Nucleus accumbens (tissue), 56 donors: Measurements from ENCODE around the gene CERS6.
"Not testable (repeated sequence)": the region's sequence is repeated elsewhere in the genome, so short reads cannot be mapped to it uniquely, and the experiment has no call there.

ENCODE experiments used
- DNase-seq, 56 donors: peaks; one replicate each; lab custom pipeline; 2025; lab: John Stamatoyannopoulos, UW

Gene CERS6

GRCh38 chr2:168466190-168466737, 10.2 kb downstream of the CERS6 start:
- DNase-seq = no peak

- DNase-seq = no peak
These were observed 10.9 kb downstream of the CERS6 start for GRCh38 chr2:168466834-168467565.

- no peak for DNase-seq
These were observed 11.7 kb downstream of the CERS6 start for GRCh38 chr2:168467729-168468128.

DNA sequence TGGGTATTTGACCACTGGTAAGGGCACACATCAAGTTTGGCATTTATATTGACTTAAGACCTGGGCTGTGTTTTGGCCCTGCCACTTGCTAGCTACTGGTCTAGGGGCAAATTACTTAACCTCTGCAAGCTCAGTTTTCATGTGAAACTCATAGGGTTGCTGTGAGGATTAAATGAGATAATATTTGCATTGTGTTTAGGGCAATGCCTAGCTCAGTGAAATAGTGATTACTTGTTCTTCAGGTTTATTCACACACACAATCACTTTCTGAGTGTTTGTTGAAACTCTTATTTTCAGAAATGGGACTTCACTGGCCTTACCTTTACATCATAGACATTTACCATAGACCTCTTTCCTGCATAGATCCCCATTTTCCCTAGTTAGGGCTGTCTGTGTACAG, 12.3 kb downstream of the CERS6 start:
- no peak for DNase-seq

DNA sequence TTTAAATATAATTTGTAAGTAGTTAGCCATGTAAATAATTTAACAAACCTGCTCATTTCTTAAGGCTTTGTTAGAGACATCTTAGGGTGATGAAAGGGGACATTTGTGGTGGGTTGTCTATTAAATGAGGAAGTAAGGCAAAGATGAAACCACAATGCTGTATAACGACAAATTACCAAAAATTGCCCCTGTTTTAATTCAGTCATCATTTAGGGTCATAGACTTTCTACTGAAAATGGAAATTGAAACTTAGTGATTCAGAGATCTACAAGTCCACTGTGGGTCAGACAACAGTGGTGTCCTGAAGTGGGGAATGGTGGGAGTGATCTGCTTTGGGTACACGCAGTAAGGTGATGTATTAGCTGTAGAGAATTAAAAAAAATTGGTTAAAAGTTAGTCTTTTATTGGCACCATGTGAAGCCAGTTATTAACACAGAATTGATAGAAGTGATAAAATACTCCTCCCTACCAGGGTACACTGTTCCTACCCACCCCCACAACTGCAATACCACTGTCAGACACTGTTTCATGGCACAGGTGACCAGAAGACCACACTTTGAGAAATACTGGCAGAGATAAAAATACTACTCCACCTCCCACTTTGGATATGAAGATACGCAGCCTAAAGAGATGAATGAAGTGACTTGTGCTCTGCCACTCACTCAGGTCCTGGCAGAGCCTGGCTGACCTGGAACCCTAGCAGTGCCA, 13.4 kb downstream of the CERS6 start:
- no peak for DNase-seq

DNA sequence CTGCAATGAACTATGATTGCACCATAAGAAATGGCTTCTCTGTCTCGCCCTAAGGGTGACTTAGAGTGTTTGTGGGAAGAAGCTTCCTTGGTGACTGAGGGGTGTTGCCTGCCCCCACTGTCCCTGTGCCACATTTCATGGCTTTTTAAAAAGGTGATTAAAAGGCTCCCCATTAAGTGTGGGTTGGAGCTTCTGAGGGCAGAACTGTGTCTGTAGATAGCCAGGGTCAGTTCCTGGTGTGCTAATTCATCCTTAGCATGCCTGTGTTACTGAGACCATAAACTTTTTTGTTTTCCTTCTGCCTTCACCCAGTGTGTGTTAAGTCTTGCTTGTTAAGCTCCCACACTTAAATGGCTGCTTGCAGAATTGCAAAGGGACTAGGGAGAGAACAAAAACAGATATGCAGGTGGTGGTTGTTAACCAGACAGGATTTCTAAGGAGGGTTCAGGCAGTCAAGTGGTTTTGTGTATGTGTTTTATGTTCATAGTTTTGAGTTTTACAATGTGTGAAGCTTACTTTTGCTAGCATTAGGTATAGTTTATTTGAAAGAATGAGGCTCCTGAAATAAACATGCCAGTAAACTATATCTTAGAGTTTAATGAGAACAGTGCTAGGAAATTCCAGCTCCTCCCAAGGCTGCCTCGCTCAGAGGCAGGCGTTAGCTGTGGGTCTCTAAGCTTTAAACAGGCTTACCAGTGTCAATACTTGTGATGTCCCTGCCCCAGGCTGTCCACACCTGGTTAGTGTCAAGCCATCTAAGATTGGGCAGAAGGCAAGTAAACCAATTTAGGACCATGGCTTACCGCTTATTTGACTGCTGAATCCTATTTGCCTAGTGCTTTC, 14.5 kb downstream of the CERS6 start:
- DNase-seq = no peak

DNA sequence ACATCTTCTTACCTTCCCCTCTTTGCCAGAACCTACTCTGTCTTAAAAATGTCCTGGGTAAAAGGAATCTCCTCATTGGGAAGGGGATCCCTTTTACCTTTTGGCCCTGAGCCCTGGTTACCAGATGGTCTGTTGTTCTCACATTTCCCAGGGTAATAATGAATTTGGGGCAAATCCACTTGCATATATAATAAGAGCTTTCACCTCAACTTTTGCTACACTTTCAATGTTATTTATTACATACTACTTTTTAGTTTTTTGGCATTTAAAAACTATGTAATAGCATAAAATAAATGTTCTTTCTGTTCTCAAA, 15.0 kb downstream of the CERS6 start:
- no peak for DNase-seq

- DNase-seq = no peak
These were observed 19.6 kb downstream of the CERS6 start for GRCh38 chr2:168475636-168476035.

DNA sequence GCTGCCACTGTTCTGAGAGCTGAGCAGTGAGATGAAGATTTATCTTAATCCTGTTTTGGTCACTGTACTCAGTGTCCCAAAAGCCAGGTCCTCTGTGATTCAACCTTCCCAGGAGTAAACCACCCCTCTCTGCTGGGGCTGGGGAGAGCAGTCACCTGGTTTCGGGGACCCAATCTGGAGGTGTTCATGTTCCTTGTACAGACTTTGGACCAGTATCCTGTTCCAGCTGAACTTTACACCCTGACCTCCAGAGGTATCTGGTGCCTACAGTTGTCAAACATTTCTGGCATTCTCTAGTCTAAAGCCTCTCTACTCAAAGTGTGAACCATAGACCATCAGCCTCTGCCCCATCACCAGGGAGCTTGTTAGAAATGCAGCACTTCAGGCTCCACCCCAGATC, 22.1 kb downstream of the CERS6 start:
- DNase-seq = no peak

DNA sequence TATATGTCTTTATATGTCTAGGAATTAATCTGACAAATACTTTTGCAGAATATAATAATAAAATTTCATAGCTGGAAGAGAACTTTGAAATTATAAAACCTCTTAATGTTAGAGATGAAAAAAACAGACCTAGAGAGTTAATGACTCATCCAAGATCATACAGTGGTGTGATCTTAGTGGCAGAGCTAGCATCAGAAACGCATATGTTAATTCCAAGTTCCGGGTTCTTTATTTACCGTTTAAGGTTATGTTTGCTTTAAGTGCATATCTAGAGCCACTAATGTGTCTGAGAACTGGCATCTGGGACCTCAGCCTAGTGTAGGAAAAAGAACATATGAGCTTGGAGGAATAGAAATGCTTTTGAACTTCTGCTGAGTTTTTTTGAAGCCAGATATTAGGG, 24.3 kb downstream of the CERS6 start:
- no peak for DNase-seq

DNA sequence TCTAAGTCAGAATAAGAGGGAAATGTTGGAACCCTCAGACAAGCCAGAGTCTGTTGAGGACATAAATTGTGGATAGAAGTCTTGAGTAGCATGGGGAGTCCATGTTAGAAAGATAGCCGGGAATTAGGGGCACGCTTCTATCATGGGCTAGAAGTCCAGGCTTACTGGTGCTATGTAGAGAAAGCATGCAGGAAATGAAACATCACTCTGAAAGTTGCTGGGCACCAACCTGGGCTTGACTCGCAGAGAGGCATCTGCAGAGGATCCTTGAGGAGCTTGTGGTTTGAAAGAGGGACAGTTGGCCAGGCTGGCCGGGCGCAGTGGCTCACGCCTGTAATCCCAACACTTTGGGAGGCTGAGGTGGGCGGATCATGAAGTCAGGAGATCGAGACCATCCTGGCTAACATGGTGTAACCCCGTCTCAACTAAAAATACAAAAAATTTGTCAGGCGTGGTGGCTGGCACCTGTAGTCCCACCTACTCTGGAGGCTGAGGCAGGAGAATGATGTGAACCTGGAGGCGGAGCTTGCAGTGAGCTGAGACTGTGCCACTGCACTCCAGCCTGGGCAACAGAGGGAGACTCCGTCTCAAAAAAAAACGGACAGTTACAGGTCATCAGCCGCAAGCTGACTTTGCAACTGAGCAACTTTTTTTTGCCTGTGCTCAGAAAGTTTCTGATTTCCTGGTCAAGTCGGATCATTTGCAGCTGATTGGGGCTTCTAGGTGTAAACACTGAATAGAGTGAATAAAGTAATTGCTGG, 24.9 kb downstream of the CERS6 start:
- no peak for DNase-seq

GRCh38 chr2:168482269-168482668, 26.2 kb downstream of the CERS6 start:
- DNase-seq = no peak

- no peak for DNase-seq
These were observed 27.1 kb downstream of the CERS6 start for GRCh38 chr2:168482952-168483831.

GRCh38 chr2:168486477-168486876, 30.4 kb downstream of the CERS6 start:
- no peak for DNase-seq

- no peak for DNase-seq
These were observed 34.2 kb downstream of the CERS6 start for GRCh38 chr2:168490015-168490874.

GRCh38 chr2:168490946-168491605, 35.0 kb downstream of the CERS6 start:
- DNase-seq = no peak

GRCh38 chr2:168491728-168492127, 35.7 kb downstream of the CERS6 start:
- DNase-seq = not testable (repeated sequence)

DNA sequence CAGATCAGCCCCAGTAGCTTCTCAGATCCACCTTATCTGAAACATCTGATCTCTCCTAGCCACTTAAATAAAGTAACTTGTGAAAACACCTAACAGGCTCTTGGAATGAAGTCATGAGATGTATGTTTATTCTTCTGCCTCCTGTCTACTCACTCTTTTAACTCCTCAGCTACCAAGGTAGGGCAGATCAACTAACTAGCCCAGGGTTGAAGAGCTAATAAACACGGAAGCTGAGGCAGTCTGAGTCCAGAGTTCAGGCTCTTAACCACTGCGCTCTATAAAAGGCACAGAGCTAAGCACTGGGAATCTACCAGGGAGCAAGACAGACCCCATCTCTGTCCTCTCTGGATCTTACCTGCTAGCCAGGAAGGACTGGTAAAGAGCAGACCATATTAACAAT, 37.1 kb downstream of the CERS6 start:
- not testable (repeated sequence) for DNase-seq
